ENCODE measurements around the gene LRRC71.

The LRRC71 gene

GRCh38 chr1:156928043-156928602 lies 7.7 kb downstream of the LRRC71 start:
- no peak for DNase-seq

GRCh38 chr1:156929596-156930238 lies 9.3 kb downstream of the LRRC71 start:
- no peak for DNase-seq

GRCh38 chr1:156930483-156930882 lies 10.1 kb downstream of the LRRC71 start:
- DNase-seq: no peak

- no peak for DNase-seq
Observed at GRCh38 chr1:156931211-156931952, 10.9 kb downstream of the LRRC71 start.

GRCh38 chr1:156931974-156932710 lies 11.7 kb downstream of the LRRC71 start:
- no peak for DNase-seq

- no peak for DNase-seq
Observed at GRCh38 chr1:156933136-156933535, 12.7 kb downstream of the LRRC71 start.

GRCh38 chr1:156935505-156936128 lies 15.2 kb downstream of the LRRC71 start:
- no peak for DNase-seq

- DNase-seq: no peak
Observed at GRCh38 chr1:156936191-156936590, 15.8 kb downstream of the LRRC71 start.

GRCh38 chr1:156936721-156937220 lies 16.3 kb downstream of the LRRC71 start:
- DNase-seq: no peak

- no peak for DNase-seq
Observed at GRCh38 chr1:156937883-156938282, 17.5 kb downstream of the LRRC71 start.

- no peak for DNase-seq
Observed at GRCh38 chr1:156938813-156939212, 18.4 kb downstream of the LRRC71 start.

GRCh38 chr1:156939786-156940334 lies 19.4 kb downstream of the LRRC71 start:
- DNase-seq: no peak

GRCh38 chr1:156941675-156942074 lies 21.2 kb downstream of the LRRC71 start:
- no peak for DNase-seq

GRCh38 chr1:156942176-156942575 lies 21.7 kb downstream of the LRRC71 start:
- no peak for DNase-seq

GRCh38 chr1:156942576-156942975 lies 22.1 kb downstream of the LRRC71 start:
- no peak for DNase-seq

GRCh38 chr1:156943756-156944155 lies 23.3 kb downstream of the LRRC71 start:
- no peak for DNase-seq

- no peak for DNase-seq
Observed at GRCh38 chr1:156944268-156944667, 23.8 kb downstream of the LRRC71 start.

- DNase-seq: no peak
Observed at GRCh38 chr1:156944848-156945247, 24.4 kb downstream of the LRRC71 start.

GRCh38 chr1:156945881-156946661 lies 25.6 kb downstream of the LRRC71 start:
- no peak for DNase-seq

GRCh38 chr1:156947127-156947526 lies 26.7 kb downstream of the LRRC71 start:
- no peak for DNase-seq

GRCh38 chr1:156947818-156948525 lies 27.5 kb downstream of the LRRC71 start:
- DNase-seq: no peak

Measured in activated CD4-positive, alpha-beta T cell treated with anti-CD3 and anti-CD28 coated beads, Interleukin-2, amount 50 U/mL, for 4 hours (primary cell).